ENCODE results near the gene TGFB2.

TGFB2 gene

DNA sequence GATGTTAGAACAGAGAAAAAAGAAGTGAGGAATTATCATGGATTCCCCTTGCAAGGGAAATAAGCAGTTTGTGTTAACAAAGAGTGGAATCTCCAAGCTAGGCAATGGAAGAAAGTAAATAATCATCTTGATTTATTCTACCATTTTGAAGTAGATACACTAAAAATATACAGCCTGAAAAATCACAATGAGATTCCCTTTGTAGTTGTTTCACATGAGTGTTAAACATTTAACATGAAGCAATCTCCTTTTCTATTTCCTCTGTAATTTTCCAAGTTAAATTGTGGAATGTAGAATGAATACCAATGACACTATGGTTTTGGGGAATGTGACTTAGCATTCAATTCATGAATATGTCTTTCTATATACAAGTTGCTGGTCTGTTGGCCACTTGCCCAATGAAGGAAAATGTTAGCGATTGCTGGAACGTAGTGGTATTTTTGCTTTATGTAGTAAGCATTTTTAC lies 5.7 kb downstream of the TGFB2 start:
- Histone ChIP-seq H3K36me3 (ENCODE audit: control insufficient read depth, insufficient read depth, low read length) (no peaks in the 10 kb centered on the region), H3K9ac (ENCODE audit: low read depth, low read length) (no peak overlapping the region), H3K9me3 (ENCODE audit: control insufficient read depth, insufficient read depth, low read length) (no peaks in the 10 kb centered on the region), H3K27me3 (ENCODE audit: control insufficient read depth, insufficient read depth, low read length) (peaks cover 16% of the 10 kb centered on the region), H3K4me1 (ENCODE audit: control insufficient read depth, insufficient read depth, low read length) (peaks cover 5% of the 10 kb centered on the region), H3K4me3 (ENCODE audit: low read depth, low read length) (no peak overlapping the region)

- H3K4me1 ChIP-seq (ENCODE audit: control insufficient read depth, insufficient read depth, low read length) = peaks cover 5% of the 10 kb centered on the region
- H3K36me3 ChIP-seq (ENCODE audit: control insufficient read depth, insufficient read depth, low read length) = no peaks in the 10 kb centered on the region
- no peaks in the 10 kb centered on the region for H3K9me3 ChIP-seq (ENCODE audit: control insufficient read depth, insufficient read depth, low read length)
- peaks cover 12% of the 10 kb centered on the region for H3K27me3 ChIP-seq (ENCODE audit: control insufficient read depth, insufficient read depth, low read length)
- no peak overlapping the region for H3K9ac ChIP-seq (ENCODE audit: low read depth, low read length)
- no peak overlapping the region for H3K4me3 ChIP-seq (ENCODE audit: low read depth, low read length)
Measured at GRCh38 chr1:218351391-218352074, 6.4 kb downstream of the TGFB2 start.

GRCh38 chr1:218352075-218352438 lies 6.9 kb downstream of the TGFB2 start:
- H3K9ac ChIP-seq (ENCODE audit: low read depth, low read length) = no peak overlapping the region
- peaks cover 5% of the 10 kb centered on the region for H3K4me1 ChIP-seq (ENCODE audit: control insufficient read depth, insufficient read depth, low read length)
- H3K4me3 ChIP-seq (ENCODE audit: low read depth, low read length) = no peak overlapping the region
- no peaks in the 10 kb centered on the region for H3K9me3 ChIP-seq (ENCODE audit: control insufficient read depth, insufficient read depth, low read length)
- peaks cover 7% of the 10 kb centered on the region for H3K27me3 ChIP-seq (ENCODE audit: control insufficient read depth, insufficient read depth, low read length)
- no peaks in the 10 kb centered on the region for H3K36me3 ChIP-seq (ENCODE audit: control insufficient read depth, insufficient read depth, low read length)

DNA sequence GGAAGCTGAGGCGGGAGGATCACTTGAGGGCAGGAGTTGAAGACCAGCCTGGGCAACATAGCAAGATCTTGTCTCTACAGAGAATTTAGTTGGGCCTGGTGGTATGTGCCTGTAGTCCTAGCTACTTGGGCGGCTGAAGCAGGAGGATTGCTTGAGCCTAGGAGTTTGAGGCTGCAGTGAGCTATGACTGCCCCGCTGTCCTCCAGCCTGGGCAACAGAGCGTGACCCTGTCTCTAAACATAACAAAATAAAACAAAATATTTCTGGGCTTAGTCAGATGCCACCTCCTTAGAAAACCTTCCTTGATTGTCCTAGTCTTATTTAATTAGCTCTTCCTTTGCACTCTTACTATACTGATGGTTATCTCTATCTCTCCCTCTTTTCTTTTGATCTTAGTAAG lies 8.5 kb downstream of the TGFB2 start:
- H3K27me3 ChIP-seq (ENCODE audit: control insufficient read depth, insufficient read depth, low read length) = no peaks in the 10 kb centered on the region
- no peaks in the 10 kb centered on the region for H3K4me1 ChIP-seq (ENCODE audit: control insufficient read depth, insufficient read depth, low read length)
- H3K4me3 ChIP-seq (ENCODE audit: low read depth, low read length) = no peak overlapping the region
- no peaks in the 10 kb centered on the region for H3K9me3 ChIP-seq (ENCODE audit: control insufficient read depth, insufficient read depth, low read length)
- H3K9ac ChIP-seq (ENCODE audit: low read depth, low read length) = no peak overlapping the region
- H3K36me3 ChIP-seq (ENCODE audit: control insufficient read depth, insufficient read depth, low read length) = no peaks in the 10 kb centered on the region

DNA sequence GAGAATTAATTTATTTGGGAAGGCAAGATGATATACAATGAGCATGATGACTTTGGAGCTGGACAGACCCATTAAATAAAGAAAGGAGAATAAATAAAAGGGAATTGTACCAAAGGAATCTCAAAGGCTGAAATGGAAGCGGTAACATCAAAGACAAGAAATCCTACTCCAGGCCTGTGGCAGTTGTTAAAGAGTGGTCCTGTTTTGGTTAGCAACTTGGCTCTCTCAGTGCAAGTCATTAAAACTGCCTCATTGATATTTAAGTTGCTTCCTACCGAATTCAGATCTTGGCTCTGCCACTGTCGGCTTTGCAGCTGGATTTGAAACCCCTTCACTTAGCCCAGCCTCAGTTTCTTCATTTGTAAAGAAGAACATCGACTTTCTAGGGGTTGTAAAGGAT lies 10.1 kb downstream of the TGFB2 start:
- Histone ChIP-seq H3K4me1 (ENCODE audit: control insufficient read depth, insufficient read depth, low read length) (no peaks in the 10 kb centered on the region), H3K9ac (ENCODE audit: low read depth, low read length) (no peak overlapping the region), H3K27me3 (ENCODE audit: control insufficient read depth, insufficient read depth, low read length) (no peaks in the 10 kb centered on the region), H3K36me3 (ENCODE audit: control insufficient read depth, insufficient read depth, low read length) (no peaks in the 10 kb centered on the region), H3K4me3 (ENCODE audit: low read depth, low read length) (no peak overlapping the region), H3K9me3 (ENCODE audit: control insufficient read depth, insufficient read depth, low read length) (no peaks in the 10 kb centered on the region)

DNA sequence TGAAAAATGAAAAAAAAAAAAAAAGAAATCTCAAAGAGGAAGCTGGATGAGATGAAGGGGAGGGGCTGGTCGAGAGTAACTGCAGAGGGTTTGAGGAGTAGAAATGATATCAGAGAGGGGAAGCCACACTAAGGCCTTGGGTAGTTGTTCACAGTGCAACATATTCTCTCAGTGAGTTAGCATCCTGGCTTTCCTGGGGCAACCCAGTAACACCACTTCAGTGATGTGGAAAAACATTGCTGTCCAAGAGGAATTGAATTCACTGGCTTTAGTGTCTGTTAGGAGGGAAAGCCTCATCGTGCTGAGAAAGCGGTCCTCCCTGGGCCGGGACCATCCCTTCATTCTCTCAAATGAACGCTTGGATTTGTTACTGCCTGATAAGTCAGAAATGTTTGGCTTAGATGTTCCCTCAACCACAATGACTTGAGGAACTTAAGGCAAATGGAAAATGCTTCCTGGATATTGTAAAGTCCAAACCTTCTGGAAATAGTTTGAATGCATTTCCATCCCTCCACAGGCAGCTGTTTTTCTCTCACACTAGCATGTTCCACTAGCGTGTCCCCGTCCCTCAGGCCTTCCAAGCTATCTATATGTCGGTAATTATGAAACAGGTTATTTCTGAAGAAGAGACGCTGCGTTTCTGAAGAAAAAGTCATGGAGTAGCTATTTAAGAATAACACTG lies 12.2 kb downstream of the TGFB2 start:
- Histone ChIP-seq H3K9me3 (ENCODE audit: control insufficient read depth, insufficient read depth, low read length) (no peaks in the 10 kb centered on the region), H3K9ac (ENCODE audit: low read depth, low read length) (no peak overlapping the region), H3K36me3 (ENCODE audit: control insufficient read depth, insufficient read depth, low read length) (no peaks in the 10 kb centered on the region), H3K4me1 (ENCODE audit: control insufficient read depth, insufficient read depth, low read length) (no peaks in the 10 kb centered on the region), H3K4me3 (ENCODE audit: low read depth, low read length) (no peak overlapping the region), H3K27me3 (ENCODE audit: control insufficient read depth, insufficient read depth, low read length) (no peaks in the 10 kb centered on the region)

DNA sequence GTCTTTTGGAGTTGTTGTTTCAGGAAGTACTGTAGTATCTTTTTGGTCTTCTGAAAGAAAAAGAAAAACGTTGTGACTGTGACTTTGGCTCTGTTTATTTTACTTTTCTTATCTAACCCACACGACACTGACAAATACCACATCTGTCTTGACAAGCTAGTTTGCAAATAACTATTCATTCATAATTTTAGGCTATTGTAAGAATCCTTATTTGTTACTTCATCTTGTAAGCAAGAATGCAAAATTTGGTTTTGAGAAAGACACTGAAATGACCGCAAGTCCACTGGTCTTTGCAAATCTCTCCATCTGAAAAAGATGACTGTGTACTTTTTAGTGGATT lies 12.7 kb downstream of the TGFB2 start:
- Histone ChIP-seq H3K9ac (ENCODE audit: low read depth, low read length) (no peak overlapping the region), H3K27me3 (ENCODE audit: control insufficient read depth, insufficient read depth, low read length) (no peaks in the 10 kb centered on the region), H3K36me3 (ENCODE audit: control insufficient read depth, insufficient read depth, low read length) (no peaks in the 10 kb centered on the region), H3K4me1 (ENCODE audit: control insufficient read depth, insufficient read depth, low read length) (no peaks in the 10 kb centered on the region), H3K9me3 (ENCODE audit: control insufficient read depth, insufficient read depth, low read length) (no peaks in the 10 kb centered on the region), H3K4me3 (ENCODE audit: low read depth, low read length) (no peak overlapping the region)

GRCh38 chr1:218361298-218362065 lies 16.3 kb downstream of the TGFB2 start:
- Histone ChIP-seq H3K9ac (ENCODE audit: low read depth, low read length) (no peak overlapping the region), H3K36me3 (ENCODE audit: control insufficient read depth, insufficient read depth, low read length) (no peaks in the 10 kb centered on the region), H3K27me3 (ENCODE audit: control insufficient read depth, insufficient read depth, low read length) (no peaks in the 10 kb centered on the region), H3K4me3 (ENCODE audit: low read depth, low read length) (no peak overlapping the region), H3K9me3 (ENCODE audit: control insufficient read depth, insufficient read depth, low read length) (no peaks in the 10 kb centered on the region), H3K4me1 (ENCODE audit: control insufficient read depth, insufficient read depth, low read length) (no peaks in the 10 kb centered on the region)

- Histone ChIP-seq H3K27me3 (ENCODE audit: control insufficient read depth, insufficient read depth, low read length) (no peaks in the 10 kb centered on the region), H3K36me3 (ENCODE audit: control insufficient read depth, insufficient read depth, low read length) (no peaks in the 10 kb centered on the region)
Measured at GRCh38 chr1:218362418-218363076, 17.4 kb downstream of the TGFB2 start.

GRCh38 chr1:218363141-218363540 lies 18.0 kb downstream of the TGFB2 start:
- no peaks in the 10 kb centered on the region for H3K27me3 ChIP-seq (ENCODE audit: control insufficient read depth, insufficient read depth, low read length)
- H3K4me1 ChIP-seq (ENCODE audit: control insufficient read depth, insufficient read depth, low read length) = no peaks in the 10 kb centered on the region
- H3K36me3 ChIP-seq (ENCODE audit: control insufficient read depth, insufficient read depth, low read length) = no peaks in the 10 kb centered on the region
- no peaks in the 10 kb centered on the region for H3K9me3 ChIP-seq (ENCODE audit: control insufficient read depth, insufficient read depth, low read length)
- H3K9ac ChIP-seq (ENCODE audit: low read depth, low read length) = no peak overlapping the region
- H3K4me3 ChIP-seq (ENCODE audit: low read depth, low read length) = no peak overlapping the region

More at GRCh38 chr1:218362418-218363076, 17.4 kb downstream of the TGFB2 start:
- H3K9ac ChIP-seq (ENCODE audit: low read depth, low read length) = no peak overlapping the region
- no peaks in the 10 kb centered on the region for H3K4me1 ChIP-seq (ENCODE audit: control insufficient read depth, insufficient read depth, low read length)
- H3K4me3 ChIP-seq (ENCODE audit: low read depth, low read length) = no peak overlapping the region
- no peaks in the 10 kb centered on the region for H3K9me3 ChIP-seq (ENCODE audit: control insufficient read depth, insufficient read depth, low read length)

- Histone ChIP-seq H3K4me3 (ENCODE audit: low read depth, low read length) (no peak overlapping the region), H3K27me3 (ENCODE audit: control insufficient read depth, insufficient read depth, low read length) (no peaks in the 10 kb centered on the region), H3K9ac (ENCODE audit: low read depth, low read length) (no peak overlapping the region), H3K36me3 (ENCODE audit: control insufficient read depth, insufficient read depth, low read length) (no peaks in the 10 kb centered on the region), H3K9me3 (ENCODE audit: control insufficient read depth, insufficient read depth, low read length) (no peaks in the 10 kb centered on the region), H3K4me1 (ENCODE audit: control insufficient read depth, insufficient read depth, low read length) (no peaks in the 10 kb centered on the region)
Measured at GRCh38 chr1:218364028-218364710, 19.0 kb downstream of the TGFB2 start.
